Renal cortical epithelial cell (primary cell): ENCODE data around the gene LRBA. TPM values are rescaled to one million over a fixed set of nuclear protein-coding genes. Genes with fewer than 3 reads are reported as not detected.

ENCODE experiments used
- DNase-seq: peaks from one replicate; pipeline ENCODE4 v3.0.0-alpha.2; 2011; ENCODE audit warnings: low read depth
- total RNA-seq: library from RNA; depleted of rRNA; stranded (reverse); fragments of >200 nt; gene quantifications from 2 replicates; pipeline ENCODE4 v1.2.3, GENCODE V29; 2014

Gene LRBA
- total RNA-seq, 1 donor from 2014 or later: 119 TPM

GRCh38 chr4:150250293-150250997 lies 764.6 kb downstream of the LRBA start:
- DNase-seq: no peak

GRCh38 chr4:150248181-150248580 lies 766.9 kb downstream of the LRBA start:
- peak; percentile 71 for DNase-seq

GRCh38 chr4:150247184-150247583 lies 767.9 kb downstream of the LRBA start:
- DNase-seq: no peak

GRCh38 chr4:150244600-150244999 lies 770.5 kb downstream of the LRBA start:
- DNase-seq: peak; percentile 88

GRCh38 chr4:150243932-150244331 lies 771.2 kb downstream of the LRBA start:
- DNase-seq: no peak

GRCh38 chr4:150242820-150243458 lies 772.1 kb downstream of the LRBA start:
- peak; percentile 39 for DNase-seq

- peak; percentile 73 for DNase-seq
Observed at GRCh38 chr4:150240011-150240410, 775.1 kb downstream of the LRBA start.

GRCh38 chr4:150238591-150238990 lies 776.5 kb downstream of the LRBA start:
- no peak for DNase-seq

GRCh38 chr4:150237110-150237872 lies 777.8 kb downstream of the LRBA start:
- DNase-seq: peak; percentile 96

- no peak for DNase-seq
Observed at GRCh38 chr4:150236626-150237025, 778.5 kb downstream of the LRBA start.

GRCh38 chr4:150235808-150236271 lies 779.2 kb downstream of the LRBA start:
- peak; percentile 49 for DNase-seq

- DNase-seq: no peak
Observed at GRCh38 chr4:150235317-150235716, 779.8 kb downstream of the LRBA start.

- no peak for DNase-seq
Observed at GRCh38 chr4:150234246-150234645, 780.8 kb downstream of the LRBA start.

GRCh38 chr4:150232029-150232428 lies 783.1 kb downstream of the LRBA start:
- no peak for DNase-seq

GRCh38 chr4:150231107-150231770 lies 783.8 kb downstream of the LRBA start:
- DNase-seq: no peak

GRCh38 chr4:150230561-150230960 lies 784.5 kb downstream of the LRBA start:
- DNase-seq: no peak

- no peak for DNase-seq
Observed at GRCh38 chr4:150229520-150229919, 785.6 kb downstream of the LRBA start.

GRCh38 chr4:150224896-150225591 lies 790.0 kb downstream of the LRBA start:
- peak; percentile 39 for DNase-seq

- no peak for DNase-seq
Observed at GRCh38 chr4:150219841-150220240, 795.2 kb downstream of the LRBA start.

- DNase-seq: no peak
Observed at GRCh38 chr4:150218447-150218846, 796.6 kb downstream of the LRBA start.

GRCh38 chr4:150217808-150218207 lies 797.3 kb downstream of the LRBA start:
- no peak for DNase-seq
